Measurements from ENCODE around the gene KCNH4.

Gene KCNH4

DNA sequence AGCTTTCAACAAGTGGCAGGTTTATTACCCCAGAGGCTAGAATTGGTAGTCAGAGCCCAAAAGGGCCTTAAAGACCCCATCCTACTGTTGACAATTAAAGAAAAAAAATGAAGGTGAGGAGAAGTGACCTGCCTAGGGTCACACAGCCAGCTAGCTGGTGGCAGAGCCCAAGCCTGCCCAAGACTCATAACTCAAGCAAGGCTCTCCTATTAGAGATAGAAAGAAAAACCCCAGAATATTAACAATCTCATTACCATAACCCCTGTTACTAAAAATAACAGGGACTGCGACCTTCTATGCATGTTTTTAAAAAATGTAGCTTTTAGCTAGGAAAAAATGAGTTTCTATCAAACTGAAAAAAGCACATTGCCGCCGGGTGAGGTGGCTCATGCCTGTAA, 44.3 kb downstream of the KCNH4 start:
- no peak for DNase-seq (ENCODE audit: low read depth in 3 of 3)

DNA sequence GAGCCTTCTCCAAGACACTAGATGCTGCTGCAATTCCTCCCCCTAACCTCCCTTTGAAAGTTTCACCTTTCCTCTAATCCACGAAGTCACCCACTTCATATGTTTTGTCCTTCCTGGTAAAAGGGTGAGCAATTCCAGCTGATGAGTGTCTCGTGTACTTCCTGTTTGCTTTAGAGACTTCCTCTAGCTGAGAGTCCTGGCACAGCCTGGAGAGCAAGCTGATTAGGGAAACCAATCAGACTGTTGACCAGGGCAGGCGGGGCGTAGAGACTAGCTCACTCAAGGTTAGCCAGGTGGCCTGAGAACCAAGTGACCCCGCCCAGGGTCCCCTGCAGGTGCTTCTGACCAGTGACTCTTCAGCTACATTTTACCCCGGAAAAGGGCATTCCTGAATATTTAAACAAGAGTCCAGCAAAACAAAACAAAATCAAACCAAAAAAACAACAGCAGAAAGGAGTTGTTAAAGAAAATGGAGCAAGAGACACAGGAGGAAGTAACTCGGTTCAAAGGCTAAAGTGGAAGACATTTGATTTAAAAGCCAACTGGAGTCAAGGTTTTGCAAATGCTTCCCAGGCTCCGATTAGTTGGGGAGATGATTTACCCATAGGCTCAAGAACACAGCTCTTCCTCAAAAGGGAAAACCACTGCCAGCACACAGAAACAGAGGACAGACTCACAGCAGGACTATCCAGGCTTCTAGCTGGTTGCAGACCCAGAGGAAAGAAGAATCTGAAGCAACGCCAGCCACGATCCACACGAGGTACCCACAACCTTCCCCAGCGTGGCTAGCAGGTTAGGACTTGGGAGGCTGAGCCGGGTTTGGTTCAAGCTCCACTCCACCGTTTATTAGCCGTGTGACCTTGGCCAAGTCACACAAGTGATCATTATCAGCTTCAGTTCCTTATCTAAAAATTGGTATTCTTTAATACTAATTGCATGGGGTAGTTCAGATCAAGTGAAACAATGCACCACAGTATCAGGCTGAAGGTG, 45.0 kb downstream of the KCNH4 start:
- DNase-seq (ENCODE audit: low read depth in 3 of 3), result no peak

DNA sequence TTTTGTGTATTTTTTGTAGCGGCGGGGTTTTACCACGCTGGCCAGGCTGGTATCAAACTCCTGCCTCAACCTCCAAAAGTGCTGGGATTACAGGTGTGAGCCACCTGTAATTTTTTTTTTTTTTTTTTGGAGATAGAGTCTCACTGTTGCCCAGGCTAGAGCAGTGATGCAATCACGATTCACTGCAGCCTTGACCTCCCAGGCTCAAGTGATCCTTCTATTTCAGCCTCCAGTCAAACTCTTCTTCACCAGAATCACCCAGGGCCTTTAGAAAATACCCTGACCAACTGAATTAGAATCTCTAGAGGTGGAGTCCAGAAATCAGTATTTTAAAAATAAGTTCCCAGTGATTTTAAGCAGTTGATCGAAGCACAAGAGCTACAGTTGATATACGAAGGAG, 45.8 kb downstream of the KCNH4 start:
- no peak for DNase-seq (ENCODE audit: low read depth in 3 of 3)

DNA sequence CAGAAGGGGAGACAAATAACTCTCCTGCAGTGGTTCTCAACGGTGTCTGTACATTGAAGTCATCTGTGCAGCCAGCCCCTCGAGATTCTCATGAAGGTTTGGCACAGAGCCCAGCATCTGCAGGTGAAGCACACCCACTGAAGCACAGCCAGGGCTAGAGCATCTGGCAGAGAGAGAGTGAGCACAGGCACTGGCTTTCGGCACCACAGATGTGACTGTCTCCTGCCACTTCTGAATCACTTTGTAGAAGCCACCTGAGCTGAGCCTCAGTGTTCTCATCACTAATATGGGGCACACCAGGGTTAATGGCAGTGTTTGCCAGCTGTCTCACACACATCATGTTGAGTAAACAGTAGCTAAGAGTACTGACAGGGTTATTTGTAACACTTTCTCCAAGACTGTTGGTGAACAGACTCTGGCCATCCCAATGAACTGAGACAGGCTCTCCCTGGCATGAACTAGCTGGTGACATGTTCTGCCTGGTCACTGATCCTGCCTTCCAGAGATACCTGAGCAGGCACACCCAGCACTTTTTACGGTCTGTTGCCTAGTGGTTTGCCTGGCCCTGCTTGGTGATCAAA, 47.4 kb downstream of the KCNH4 start:
- DNase-seq (ENCODE audit: low read depth in 3 of 3), result no peak

DNA sequence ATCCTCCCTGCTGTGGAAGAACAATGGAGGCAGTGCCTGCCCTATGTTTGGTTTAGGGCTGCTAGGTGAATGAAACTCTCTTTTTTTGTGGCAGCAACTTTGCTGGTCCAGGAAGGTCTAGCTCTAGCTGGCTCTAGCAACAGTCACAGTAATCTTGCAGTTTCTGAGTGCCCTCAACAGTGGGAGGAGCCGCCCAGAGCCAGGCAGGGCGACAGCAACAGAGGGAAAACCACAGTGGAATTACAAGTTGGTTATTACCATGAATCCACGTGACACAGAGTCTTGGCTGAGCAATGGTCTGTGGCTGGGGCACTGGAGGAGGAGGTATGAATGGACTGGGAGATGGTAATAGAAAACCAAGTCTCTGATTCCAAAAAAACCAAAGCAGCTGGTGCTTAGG, 48.0 kb downstream of the KCNH4 start:
- DNase-seq (ENCODE audit: low read depth in 3 of 3), result peak in 1 of 3 experiments; percentile 43

DNA sequence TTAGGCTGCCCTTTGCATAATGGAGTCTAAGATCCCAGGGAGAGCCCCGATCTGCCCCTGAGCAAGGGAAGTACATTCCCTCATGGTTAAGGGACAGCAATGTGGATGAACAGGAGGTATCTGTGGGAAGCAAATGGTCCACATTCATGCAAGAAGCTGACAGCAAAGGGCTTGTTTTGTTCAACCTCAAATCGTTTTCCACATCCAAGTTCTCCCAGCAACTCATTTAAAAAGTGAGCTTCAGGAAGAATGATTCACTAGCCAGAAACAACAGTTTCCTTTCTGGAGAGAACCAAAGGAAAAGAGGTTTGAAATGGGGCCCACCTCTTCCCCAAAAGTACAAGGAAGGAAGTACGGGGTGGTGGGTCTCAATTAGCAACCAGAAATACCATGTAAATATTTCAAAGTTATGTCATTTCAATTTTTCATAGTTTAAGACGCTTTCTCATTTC, 48.9 kb downstream of the KCNH4 start:
- no peak for DNase-seq (ENCODE audit: low read depth in 3 of 3)

DNA sequence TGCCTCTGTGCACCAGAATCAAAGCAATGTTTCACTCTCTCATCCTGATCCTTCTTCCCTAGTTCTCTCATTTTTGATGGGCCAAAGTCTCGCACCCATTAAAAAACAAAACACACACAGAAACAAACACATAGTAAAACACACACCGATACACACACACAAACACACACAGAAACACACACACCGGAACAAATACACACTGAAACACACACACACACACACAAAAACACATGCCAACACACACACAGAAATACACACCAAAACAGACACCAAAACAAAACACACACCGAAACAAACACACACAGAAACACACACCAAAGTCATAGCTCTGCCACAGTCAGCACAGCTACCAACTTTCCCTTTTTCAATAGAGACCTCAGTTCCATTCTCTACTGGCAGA, 49.7 kb downstream of the KCNH4 start:
- DNase-seq (ENCODE audit: low read depth in 3 of 3), result no peak

DNA sequence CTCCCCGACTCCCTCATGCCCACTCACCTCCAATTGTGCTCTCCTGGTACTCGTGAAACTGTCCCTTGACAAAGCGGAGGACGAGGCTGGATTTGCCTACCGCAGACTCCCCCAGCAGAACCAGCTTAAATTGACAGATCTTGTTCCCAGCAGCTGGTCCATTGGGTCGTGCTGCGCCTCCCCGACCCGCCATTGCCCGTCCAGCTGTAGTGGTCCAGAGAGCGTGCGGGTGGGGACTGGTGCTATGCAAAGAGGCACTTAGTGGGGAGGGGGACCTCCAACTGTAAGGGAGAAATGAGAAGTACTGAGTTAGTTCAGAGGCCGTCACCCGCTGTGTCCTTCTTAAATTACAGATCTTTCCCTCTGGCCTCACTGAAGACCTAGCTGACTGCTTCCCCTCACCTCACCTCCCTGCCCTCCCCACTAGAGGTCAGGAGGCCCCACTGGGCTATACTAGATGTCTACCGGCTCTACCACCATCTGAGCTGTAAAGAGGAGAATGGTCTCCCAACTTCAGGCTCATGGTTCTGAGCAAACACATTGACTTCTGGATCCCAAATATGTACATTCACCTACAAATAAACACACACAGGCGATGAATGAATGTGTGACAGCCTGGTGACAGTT, 50.5 kb downstream of the KCNH4 start:
- no peak for DNase-seq (ENCODE audit: low read depth in 3 of 3)

DNA sequence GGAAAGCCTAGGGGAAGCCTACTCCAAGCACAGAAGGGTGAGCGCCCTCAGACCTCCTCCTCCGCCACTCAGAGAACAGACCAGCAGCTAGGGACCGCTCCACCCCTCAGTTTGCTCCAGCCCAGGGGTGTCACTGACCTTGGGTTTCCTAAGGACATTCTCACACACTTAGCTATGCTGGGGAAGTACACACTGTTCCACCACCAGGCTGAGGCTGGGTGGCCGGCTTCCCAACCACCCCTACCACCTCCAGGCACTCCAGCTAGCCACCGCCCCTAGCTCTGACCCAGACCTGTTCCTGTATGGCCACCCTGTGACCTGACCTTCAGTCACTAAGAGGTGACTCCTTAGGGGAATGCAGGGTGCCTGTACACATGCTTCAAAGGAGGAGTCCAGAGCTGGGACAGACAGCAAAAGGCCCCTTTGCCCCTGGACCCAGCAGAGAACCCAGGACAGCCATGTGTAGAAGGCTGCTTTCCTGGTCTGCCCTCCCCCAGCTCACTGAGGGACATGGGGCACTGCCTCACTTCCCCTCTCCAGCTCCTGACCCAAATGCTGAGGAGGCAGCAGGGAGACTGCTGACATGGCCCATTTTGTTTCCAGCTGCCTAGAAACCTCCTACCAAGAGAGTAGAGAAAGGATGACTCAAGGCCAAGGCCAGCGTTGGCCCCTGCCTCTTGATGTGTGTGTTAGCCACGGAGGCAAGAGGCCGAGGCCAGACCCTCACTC, 51.7 kb downstream of the KCNH4 start:
- DNase-seq (ENCODE audit: low read depth in 3 of 3), result no peak

DNA sequence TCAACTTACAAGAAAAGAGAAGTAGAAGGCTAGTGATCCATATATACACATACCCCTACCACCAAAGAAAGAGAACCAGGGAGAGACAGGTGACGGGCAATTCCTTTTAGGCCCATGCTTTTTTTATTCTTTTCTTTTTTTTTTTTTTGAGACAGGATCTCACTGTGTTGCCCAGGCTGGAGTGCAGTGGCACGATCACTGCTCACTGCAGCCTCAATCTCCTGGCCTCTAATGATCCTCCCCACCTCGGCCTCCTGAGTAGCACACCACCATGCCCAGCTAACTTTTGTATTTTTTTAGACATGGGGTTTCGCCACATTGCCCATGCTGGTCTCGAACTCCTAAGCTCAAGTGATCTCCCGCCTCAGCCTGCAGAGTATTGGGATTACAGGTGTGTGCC, 53.5 kb downstream of the KCNH4 start:
- no peak for DNase-seq (ENCODE audit: low read depth in 3 of 3)

DNA sequence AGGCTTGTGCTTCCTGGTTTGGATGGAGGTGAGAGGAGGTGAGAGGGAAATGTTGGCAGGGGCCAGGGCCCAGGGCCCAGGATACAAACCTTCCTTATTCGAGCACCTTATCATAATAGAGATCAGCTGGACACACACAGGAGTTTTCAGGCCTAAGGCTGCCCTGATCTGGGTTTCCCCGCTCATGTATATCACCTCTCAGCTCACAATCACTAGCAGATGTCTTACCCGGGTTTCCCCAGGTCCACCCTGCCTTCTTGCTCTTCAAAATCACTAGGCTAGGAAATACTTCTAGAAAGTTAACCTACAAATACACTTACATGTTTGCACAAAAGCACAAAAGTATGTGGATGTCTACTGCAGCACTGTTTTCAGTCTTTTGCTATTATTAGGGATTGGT, 54.1 kb downstream of the KCNH4 start:
- no peak for DNase-seq (ENCODE audit: low read depth in 3 of 3)

DNA sequence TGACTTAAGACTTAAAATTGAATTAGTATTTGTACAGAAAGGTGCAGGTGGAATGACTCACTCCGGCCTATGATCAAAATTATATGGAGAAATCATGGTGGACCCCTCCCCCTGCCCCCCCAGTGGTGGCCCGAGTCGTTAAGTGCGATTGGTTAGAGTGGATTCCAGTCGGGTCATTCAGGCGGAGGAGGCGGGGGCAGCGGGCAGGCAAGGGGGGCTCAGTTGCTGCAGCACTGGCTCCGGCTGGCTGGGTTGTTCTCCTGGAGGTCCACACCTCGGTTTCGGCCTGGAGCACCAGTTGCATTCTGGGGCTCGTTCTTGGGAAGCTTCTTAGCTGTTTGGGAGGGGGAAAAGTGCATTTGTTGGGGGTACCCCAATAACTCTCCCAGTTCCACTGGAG, 55.4 kb downstream of the KCNH4 start:
- no peak for DNase-seq (ENCODE audit: low read depth in 3 of 3)

DNA sequence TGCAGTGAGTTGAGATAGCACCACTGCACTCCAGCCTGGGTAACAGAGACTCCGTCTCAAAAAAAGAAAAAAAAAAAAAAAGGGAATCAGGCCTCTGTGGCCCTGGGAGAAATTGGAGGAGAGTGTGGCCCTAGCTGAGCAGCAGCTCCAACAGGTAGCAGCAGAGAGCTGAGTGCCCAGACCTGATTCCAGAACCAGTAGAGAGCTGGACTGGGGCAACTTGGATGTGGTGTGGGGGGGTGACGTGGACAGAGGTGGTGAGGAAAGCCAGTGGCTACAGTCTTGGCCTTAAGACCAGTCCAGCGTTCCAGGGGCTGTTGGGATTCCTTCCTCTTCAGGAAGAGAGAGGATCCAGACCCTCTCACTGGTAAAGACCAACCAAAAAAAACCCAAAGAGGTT, 56.7 kb downstream of the KCNH4 start:
- no peak for DNase-seq (ENCODE audit: low read depth in 3 of 3)

DNA sequence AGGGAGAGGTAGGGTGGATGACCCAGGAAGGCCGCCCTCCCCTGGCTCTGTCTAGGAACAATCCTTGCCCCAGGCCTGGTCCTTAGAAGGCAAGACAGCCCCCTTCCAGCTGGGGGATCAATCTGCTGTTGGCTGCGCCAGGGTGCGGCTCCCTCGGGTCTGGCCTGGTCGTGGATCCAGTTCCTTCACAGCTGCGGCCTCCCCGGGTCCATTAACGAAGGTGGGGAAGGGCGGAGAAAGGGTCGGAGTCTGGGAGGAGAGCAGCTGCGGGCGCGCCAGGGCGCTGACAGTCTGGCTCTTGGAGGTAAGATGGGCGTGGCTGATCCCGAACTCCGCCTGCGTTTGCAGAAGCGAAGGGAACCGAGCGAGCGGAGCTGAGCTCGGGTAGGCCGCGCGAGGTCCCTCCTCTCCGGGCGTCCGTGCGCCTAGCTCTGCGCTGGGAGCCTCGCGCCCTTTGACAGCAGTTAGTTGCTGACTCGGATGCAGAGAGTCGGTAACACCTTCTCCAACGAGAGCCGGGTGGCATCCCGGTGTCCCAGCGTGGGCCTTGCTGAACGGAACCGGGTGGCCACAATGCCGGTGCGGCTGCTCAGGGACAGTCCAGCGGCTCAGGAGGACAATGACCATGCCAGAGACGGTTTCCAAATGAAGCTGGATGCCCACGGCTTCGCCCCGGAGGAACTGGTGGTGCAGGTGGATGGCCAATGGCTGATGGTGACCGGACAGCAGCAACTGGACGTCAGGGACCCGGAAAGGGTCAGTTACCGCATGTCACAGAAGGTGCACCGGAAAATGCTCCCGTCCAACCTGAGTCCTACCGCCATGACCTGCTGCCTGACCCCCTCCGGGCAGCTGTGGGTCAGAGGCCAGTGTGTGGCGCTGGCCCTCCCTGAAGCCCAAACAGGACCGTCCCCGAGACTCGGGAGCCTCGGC, 58.3 kb downstream of the KCNH4 start, which contains the start of gene HSPB9:
TSS of gene HSPB9 (plus strand) at position 434 of the 933 bp plus-strand sequence. CDS start at position 481, 47 bp downstream.
- no peak for DNase-seq (ENCODE audit: low read depth in 3 of 3)

DNA sequence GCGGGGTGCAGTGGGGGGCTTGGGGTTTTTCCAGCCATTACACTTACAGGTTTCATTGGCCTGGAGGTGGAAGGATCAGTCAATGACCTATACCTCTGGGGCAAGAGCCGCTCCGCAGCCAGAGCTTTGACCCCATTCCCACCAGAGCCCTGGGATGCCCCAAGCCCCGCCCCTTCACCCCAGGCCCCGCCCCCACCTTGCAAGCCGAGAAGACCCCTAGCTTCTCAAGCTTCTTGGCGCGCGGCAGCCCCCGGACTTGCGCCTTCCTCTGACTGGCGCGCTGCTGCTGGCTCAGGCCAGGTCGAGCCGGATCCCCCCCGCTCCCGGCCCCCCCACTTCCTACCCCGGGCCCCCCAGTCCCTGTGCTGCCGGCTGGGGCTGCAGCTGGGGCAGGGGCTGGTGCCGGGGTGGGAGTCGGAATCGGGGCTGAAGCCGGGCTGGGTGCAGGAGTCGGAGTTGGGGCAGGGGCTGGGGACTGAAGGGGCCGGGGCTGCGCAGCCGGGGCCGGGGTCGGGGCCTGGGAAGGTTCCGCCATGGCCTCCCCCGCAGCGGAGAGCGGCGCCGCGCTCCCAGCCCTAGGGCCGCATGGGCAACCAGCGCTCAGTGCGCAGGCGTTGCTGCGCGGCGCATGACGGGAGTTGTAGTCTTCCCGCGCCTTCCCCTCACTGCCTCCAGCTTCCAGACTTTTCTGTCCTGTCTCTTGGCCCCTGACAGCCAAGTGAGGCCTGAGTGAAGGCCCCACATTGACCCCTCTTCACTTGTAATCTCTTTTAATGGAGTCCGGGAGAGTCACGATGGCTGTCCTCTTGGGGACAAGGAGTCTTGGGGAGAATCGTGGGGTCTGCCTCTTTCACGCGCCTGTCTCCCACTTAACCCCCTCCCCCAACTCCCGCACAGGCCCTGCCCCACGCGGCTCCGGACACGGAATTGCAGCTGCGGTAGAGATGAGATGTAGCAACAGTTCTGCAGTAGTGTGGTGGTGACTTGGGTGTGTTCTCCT, 59.9 kb downstream of the KCNH4 start, which contains the start of gene KAT2A:
TSS of gene KAT2A (minus strand) at position 598 of the 1,000 bp plus-strand sequence. CDS start at position 535, 63 bp downstream.
- peak; percentile 58 to 76 (median 63) for DNase-seq (ENCODE audit: low read depth in 3 of 3)

DNA sequence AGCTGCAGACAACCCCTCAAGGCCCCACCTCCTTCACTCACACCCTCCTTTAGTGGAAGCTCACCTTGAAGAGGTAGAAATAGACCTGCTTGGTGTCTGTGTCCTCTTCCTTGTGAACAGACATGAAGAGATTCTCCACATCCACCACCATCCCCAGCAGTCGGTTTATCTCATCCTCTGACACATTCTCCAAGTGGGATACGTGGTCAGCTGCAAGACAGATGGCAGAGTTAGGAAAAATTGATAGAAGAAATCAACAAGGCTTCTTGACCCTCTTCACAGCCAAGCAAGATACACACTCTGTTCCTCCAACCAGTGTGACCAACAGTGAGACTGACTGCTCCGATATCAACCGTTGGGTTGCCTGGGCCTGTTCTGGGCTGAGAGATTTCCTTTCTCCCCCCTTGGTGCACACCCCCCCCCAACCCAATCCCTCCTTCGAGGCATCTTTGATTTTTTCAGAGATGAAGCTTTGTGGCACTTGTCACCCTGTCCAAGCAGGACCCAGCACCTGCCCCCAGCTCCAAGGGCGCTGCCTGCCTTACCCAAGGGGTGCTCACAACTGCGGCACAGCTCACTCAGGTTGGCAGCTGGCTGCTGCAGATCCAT, 60.7 kb downstream of the KCNH4 start:
- no peak for DNase-seq (ENCODE audit: low read depth in 3 of 3)

DNA sequence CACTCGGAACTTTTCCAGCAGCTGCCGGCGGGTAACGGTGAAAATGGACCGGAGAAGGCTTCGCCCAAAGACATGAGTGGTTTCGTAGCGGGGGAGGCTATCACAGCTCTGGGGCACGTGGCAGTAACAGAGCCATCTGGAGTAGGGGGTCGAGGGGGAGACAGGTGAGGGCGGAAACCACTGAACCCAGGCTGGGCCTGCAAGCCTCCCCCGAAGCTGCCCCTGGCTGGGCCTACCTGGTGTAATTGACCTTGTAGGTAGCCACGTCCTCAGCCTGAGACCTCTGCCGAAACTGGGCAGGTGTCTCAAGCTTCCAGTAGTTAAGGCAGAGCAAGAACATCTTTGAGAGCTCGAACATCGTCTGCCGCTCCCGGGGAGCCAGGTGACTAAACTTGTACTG, 61.6 kb downstream of the KCNH4 start:
- no peak for DNase-seq (ENCODE audit: low read depth in 3 of 3)

DNA sequence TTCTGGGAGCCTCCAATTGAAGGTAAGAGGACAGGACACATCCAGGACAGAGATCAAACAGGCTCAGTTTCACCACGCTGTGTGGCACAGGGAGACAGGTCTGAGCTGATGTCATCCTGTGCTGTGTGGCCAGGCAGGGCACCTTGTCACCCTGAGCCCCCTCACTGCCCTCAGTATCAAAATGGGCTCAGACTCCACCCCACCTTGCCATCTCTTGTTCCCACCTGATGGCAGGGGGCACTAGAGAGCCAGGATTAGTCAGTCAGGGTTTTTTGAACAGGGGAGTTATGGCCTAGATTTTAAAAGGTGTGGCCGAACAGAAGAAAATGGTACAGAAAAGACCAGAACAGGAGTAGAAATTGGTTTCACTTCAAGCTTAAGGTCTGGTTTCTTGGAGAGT, 62.4 kb downstream of the KCNH4 start:
- DNase-seq (ENCODE audit: low read depth in 3 of 3), result peak in 1 of 3 experiments; percentile 35

DNA sequence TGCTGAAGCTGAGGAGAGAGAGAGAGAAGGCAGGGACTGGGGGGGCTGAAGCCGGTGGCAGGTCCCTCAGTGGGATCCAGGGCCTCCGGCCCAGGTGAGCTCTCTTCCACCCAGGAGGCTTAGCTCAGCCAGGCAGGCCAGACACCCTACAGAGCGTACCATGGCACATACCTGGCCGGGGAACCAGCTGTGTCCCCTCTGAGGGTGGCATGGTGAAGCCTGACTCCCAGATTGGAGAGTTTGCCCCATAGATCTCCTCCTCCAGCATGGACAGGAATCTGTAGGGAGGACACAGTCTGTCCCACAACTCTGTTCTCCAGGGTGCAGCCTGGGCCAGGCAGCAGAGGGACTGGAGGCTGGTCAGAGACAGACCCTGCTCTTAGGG, 62.8 kb downstream of the KCNH4 start:
- no peak for DNase-seq (ENCODE audit: low read depth in 3 of 3)
